Measurements from ENCODE around the gene MAP2K5. TPM values are rescaled to one million over a fixed set of nuclear protein-coding genes. Genes with fewer than 3 reads are reported as not detected.

The MAP2K5 gene
- total RNA-seq, 1 donor from 2014 or later: 28.2 TPM

DNA sequence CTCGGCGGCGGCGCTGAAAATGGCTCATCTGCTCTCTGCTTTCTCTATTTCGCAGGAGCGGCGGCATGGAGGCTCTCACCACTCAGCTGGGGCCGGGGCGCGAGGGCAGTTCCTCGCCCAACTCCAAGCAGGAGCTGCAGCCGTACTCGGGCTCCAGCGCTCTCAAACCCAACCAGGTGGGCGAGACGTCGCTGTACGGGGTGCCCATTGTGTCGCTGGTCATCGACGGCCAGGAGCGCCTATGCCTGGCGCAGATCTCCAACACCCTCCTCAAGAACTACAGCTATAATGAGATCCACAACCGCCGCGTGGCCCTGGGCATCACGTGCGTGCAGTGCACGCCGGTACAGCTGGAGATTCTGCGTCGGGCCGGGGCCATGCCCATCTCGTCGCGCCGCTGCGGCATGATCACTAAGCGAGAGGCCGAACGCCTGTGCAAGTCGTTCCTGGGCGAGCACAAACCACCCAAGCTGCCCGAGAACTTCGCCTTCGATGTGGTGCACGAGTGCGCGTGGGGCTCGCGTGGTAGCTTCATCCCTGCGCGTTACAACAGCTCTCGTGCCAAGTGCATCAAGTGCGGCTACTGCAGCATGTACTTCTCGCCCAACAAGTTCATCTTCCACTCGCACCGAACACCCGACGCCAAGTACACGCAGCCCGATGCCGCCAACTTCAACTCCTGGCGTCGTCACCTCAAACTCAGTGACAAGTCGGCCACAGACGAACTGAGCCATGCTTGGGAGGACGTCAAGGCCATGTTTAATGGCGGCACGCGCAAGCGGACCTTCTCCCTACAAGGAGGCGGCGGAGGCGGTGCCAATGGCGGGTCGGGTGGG is 283.6 kb downstream of the MAP2K5 start:
- intact Hi-C loops (cut with DNase I): no loop called here
- DNase-seq (ENCODE audit: low spot score): no peak

DNA sequence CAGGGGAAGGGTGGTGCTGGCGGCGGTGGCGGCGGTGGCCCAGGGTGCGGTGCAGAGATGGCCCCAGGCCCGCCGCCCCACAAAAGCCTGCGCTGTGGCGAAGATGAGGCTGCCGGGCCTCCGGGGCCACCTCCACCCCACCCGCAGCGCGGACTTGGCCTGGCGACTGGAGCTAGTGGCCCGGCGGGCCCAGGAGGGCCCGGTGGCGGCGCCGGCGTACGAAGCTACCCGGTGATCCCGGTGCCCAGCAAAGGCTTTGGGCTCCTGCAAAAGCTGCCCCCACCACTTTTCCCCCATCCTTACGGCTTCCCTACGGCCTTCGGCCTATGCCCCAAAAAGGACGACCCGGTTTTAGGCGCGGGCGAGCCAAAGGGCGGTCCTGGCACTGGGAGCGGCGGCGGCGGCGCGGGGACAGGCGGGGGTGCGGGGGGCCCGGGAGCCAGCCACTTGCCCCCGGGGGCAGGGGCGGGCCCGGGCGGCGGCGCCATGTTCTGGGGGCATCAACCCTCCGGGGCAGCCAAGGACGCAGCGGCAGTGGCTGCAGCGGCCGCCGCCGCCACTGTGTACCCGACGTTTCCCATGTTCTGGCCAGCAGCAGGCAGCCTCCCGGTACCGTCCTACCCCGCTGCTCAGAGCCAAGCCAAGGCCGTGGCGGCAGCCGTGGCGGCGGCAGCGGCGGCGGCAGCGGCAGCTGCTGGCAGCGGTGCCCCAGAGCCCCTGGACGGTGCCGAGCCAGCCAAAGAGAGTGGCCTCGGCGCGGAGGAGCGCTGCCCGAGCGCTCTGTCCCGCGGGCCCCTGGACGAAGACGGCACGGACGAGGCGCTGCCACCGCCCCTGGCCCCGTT is 284.4 kb downstream of the MAP2K5 start:
- intact Hi-C loops (cut with DNase I): no loop called here
- DNase-seq (ENCODE audit: low spot score): no peak

DNA sequence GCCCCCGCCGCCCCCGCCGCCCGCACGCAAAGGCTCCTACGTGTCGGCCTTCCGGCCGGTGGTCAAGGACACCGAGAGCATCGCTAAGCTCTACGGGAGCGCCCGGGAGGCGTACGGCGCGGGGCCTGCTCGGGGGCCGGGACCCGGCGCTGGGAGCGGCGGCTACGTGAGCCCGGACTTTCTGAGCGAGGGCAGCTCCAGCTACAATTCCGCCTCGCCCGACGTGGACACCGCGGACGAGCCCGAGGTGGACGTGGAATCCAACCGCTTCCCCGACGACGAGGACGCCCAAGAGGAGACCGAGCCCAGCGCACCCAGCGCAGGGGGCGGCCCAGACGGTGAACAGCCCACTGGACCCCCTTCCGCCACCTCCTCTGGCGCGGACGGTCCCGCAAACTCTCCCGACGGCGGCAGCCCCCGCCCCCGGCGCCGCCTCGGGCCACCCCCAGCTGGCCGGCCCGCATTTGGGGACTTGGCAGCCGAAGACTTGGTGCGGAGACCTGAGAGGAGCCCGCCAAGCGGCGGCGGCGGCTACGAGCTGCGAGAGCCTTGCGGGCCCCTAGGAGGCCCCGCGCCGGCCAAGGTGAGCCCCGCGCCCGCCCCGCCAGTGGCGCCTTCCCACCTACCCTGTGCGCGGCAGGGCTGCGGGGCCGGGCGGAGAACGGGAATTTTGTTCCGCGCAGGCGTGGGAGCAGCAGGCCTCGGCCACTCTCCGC is 285.2 kb downstream of the MAP2K5 start:
- no peak for DNase-seq (ENCODE audit: low spot score)
- intact Hi-C loops (cut with DNase I): no loop called here

DNA sequence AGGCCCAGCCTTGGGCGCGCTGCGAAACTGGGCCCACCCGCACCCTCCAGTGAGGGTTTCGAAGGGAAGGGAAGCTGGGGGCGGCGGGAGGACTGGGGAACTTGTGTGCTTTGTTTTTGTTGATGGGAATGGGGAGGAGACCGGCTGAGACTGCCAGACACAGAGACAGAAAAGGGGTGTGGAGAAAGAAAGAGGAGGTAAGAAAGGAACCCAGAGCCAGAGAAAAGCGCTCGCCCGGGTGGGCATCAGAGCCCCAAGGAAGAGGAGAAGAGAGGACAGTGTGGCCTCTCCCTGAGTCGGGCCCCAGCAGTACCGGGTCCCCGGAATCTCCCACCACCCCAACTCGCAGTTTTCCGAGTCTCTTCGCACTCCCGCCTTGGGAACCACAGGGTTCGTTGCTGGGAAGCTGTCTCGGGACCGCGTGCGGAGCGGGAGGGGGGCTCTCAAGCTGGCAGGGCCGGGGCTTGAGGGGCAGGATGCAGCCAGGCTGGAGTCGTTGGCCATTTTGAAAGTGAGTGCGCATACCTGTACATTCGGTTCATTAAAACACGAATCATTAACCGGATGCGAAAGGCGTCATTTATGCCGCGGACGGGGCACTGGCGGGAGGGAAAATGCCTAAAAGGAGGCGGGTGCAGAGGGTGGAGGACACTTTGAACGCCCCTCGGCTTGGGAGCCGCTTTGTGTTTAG is 285.9 kb downstream of the MAP2K5 start:
- intact Hi-C loops (cut with DNase I): no loop called here
- DNase-seq (ENCODE audit: low spot score): no peak

DNA sequence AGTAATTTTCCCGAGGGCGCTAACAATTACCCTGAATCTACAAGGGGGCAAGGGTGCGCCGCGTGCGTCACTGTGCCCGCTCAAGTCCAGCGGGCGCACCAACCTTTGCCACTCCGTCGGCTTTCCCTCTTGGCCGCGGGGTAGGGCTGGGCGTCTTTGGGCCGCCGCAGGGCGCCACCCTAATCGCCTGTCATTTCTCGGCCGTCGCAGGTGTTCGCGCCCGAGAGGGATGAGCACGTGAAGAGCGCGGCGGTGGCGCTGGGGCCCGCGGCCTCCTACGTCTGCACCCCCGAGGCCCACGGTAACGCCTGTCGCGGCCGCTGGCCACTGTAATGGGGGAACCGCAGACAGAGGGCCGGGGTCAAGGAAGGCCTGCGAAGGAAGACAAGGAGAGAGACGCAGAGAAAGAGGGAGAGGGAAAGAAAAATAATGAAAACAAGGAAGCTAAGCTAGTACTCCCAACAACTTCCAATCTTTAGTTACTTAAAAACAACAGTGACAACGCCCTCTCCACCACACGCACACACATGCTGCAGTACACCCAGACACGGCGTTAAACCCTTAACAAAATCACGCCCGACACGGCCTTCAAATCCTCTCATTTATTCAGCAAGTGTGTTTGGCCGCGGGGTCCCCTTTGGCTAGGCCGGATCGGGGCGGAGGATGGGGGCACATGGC is 286.6 kb downstream of the MAP2K5 start:
- intact Hi-C loops (cut with DNase I): no loop called here
- DNase-seq (ENCODE audit: low spot score): no peak

DNA sequence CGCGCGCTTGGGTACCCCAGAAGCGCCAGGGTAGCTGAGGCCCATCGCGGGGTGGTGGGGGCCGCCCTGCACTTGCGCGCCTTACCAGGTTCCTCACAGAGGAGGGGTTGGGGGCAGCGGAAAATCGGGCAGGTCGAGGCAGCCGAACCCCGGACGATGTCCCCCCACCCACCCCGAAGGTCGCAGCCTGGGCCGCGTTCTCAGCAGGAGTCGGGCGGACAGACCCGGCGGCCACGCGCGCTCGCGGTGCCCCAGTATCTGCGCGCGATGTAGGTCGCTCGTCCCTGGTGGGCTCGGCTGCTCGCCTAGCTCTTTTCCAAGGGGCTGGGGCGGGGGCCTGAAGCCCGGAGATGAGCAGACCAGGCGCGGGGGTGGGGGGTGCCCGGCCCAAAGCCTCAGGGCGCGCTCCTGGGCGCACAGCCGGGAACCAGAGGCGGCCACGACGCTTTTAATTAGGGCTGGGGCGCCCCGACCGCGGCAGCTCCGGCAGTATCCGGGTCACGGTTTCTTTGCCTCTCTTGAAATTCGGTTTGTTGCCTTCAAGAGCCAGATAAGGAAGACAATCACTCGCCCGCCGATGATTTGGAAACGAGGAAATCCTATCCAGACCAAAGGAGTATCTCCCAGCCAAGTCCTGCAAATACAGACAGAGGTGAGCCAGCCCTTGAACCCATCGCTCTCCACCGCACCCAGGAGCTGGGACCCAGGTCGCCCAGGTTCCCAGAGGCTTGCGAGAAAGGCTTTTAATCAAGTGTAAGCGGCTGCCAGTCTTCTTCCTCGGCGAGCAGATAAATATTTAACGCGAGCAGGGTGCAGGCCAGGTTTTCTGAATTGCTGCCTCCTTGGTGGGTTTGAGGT is 287.4 kb downstream of the MAP2K5 start:
- intact Hi-C loops (cut with DNase I): loop anchor here (10.0 kb wide), 1 partner anchor 885 kb away; no protein-coding TSS in a partner anchor
- no peak for DNase-seq (ENCODE audit: low spot score)

DNA sequence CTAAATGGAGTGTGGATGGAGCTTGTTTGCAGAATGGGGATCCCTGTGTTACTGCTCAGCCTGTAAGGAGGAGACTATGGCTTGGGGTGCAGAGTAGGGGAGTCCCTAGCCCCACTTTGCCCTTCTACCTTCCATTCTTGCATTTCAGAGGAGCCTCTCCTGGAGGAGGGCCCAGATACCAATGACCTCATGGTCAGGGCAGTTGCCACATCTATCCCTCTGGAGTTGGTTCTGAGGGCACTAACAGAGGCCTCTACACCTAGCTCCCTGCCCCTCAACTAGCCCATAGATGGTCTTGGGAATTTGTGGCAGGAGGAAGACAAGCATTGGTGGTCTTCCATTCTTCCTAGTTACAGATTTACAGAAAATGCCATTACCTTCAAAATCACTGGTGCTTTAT is 288.9 kb downstream of the MAP2K5 start:
- DNase-seq (ENCODE audit: low spot score): no peak
- intact Hi-C loops (cut with DNase I): loop anchor here (10.0 kb wide), 1 partner anchor 887 kb away; no protein-coding TSS in a partner anchor

DNA sequence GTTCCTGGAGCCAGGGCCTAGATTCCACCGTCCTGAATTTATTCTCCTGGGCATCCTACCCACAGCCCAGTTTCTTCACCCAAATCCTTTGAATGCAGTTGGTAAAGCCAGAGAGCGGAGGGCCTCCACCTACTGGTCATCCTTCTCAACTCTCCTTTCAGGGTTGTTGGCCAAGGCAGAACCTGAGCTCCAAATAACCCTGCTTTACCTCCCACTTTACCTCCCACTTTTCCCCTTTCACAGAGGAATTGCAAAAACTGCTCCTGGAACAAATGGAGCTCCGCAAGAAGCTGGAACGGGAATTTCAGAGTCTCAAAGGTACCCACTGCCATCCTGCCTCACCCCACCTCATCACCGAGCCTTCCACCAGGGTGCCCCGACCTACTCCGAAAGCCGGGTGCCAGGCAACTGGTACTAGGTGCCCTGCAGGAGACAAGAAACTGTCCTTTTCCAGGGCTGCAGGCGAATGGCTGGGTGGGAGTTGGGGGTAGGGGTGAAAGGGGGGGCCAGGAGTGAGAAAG is 289.6 kb downstream of the MAP2K5 start:
- intact Hi-C loops (cut with DNase I): loop anchor here (10.0 kb wide), 1 partner anchor 887 kb away; no protein-coding TSS in a partner anchor
- DNase-seq (ENCODE audit: low spot score): no peak

DNA sequence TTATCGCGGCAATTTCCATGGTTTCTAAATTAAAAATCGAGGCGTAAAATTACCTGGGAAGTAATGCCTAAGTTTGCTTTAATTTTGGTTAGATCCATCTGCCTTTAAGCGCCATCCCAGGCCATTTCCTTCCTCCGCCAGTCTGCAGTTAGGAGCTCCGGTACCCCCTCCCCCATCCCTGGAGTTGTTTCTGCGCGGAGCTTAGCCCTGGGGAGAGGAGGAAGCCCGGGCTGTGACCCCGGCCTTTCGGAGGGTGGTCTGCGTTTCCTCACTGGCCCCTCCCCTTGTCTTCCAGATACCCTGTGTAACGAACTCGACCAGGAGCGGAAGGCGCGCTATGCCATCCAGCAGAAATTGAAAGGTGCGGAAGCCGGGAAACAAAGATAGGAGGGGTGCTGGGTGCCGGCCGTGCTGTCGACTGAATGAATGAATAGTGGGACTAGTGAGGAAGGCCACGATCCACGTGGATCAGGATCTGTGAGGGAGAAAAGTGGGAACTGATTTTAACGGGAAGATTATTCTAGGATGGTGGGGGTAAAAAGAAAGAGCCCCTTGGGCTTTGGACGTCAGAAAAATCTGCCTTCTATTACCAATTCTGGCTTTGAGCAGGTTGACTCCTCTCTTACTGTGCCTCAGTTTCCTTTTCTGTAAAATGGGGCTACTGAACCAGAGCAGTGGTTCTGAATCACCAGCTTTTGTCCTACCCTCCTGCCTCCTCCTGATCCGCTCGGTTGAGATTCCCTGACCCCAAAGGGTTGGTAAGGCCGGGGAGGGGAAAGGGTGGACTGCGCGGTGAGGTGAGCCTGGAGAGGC is 290.6 kb downstream of the MAP2K5 start:
- no peak for DNase-seq (ENCODE audit: low spot score)
- intact Hi-C loops (cut with DNase I): loop anchor here (10.0 kb wide), 1 partner anchor 888 kb away; no protein-coding TSS in a partner anchor

DNA sequence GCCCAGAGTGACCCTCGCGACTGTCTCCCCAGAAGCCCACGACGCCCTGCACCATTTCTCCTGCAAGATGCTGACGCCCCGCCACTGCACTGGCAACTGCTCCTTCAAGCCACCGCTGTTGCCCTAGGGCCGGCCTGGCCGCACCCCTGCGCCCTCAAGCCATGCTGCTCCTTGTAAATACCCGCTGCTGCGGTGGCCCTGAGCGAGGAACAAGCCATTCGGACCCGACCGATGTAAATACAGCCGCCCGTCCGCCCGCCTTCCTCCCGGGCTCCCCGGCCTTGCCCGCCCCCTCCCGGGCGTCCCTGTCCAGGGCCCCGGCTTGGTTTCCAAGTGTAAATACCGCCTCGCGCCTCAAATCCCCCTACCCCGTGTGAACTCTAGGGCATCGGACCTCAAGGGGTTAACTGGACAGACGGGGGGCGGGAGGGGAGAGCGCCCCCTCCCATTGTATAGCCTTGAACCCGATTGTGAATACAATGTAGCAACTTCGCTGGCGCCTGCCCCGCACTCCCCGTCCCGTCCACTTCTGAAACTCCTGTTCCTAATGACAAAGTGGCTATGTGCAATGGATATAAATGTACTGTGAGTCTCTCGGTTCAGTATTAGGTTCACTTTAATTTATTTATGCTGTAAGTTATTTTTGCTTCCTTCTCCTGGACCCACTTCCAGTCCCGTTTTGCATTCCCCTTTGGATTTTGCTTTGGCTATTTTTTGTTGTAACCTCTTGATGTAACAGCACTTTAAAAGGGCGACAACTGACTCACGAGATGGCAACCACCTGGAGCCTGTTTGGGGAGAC is 291.4 kb downstream of the MAP2K5 start:
- intact Hi-C loops (cut with DNase I): loop anchor here (10.0 kb wide), 1 partner anchor 889 kb away; no protein-coding TSS in a partner anchor
- DNase-seq (ENCODE audit: low spot score): peak; percentile 71

DNA sequence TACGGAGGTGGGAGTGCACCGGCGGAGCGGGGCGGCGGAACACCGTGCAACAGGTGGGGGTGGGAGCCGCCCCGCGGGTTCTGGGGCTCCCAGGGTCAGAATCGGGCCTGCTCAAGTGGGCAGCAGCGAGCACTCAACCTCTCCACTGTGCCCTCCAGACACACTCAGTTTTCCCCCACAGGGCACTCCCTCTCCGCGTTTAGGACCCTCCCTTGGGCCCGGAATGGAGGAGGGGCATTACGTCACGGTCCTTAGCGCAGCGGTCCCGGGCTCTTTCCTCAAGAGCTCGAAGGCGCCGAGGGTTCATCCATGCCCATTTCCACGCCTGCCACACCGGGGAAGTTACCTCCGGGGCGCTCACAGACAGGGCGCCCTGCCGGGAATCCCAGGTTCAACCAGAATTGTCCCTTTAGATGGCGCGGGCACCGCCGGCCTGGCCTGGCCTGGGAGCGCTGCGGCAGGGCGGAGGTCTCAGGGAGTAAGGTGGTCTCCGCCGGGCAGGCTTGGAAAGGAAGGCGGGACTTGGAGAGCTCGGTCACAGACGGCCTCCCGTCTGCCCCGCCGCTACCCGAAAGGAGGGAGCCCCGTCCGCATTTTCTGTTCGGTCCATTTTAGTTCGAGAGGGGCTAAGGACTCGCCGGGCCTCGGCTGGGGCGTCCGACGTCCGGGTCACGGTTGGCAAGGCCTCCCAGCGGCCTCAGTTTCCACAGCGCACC is 292.2 kb downstream of the MAP2K5 start:
- intact Hi-C loops (cut with DNase I): loop anchor here (5.0 to 10.0 kb wide), 3 partner anchors 312 to 890 kb away; partner anchors contain the start of gene C15orf61
- peak; percentile 72 for DNase-seq (ENCODE audit: low spot score)

DNA sequence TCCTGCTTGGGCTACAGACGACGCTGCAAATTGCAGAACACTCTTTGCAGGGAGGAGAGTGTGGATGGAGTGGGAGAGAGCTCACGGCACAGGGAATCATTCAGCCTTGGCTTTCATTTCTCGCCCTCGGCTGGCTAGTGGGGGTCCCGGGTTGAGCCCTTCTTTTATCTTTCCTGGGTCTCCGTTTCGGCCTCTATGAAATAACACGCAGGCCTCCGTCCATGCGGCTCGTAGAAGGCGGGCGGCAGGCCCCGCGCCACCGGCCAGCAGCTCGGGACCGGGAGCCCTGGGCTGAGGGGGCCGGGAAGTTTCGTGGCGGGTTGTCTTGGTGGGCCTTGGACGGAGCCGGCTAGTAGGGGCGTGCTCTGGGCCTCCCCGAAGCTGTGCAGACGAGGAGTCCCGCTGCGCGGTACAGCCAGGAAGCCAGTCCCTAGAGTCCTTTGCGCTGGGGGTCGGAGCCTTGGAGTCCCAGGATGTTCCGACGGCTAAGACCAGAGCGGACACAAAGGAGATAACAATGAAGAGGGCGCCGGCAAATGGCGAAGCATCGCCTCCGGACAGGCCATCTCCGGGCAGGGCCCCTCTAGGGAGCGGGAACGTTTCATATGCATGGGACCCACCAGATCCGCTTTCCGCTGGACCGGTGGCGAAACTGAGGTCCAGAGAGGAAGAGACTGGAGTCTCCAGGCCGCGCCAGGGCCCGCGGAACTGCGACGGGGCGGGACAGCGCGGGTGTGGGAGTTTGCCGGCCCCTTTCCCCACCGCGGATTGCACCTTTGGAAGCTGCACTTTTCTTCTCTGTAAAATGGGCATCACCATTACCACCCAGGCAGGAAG is 293.0 kb downstream of the MAP2K5 start:
- intact Hi-C loops (cut with DNase I): loop anchor here (2.0 to 10.0 kb wide), 4 partner anchors 313 to 891 kb away; partner anchors contain the start of gene C15orf61
- peak; percentile 68 for DNase-seq (ENCODE audit: low spot score)

DNA sequence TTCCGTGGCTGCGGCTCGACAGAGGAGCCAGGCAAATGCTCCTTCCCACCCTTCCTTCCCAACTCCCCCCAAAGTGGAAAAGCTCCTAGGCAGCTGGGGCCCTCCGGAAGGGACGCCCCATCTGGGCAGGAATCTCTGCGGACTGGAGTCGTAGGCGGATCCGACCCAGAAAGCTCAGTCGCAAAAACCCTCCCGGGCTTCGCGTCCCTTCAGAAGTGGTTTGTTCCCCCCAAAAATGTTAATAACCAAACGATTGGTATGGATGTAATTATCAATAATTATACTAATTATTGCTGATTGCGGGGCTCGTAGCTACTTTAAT is 293.6 kb downstream of the MAP2K5 start:
- intact Hi-C loops (cut with DNase I): loop anchor here (2.0 to 10.0 kb wide), 4 partner anchors 314 to 891 kb away; partner anchors contain the start of gene C15orf61
- peak; percentile 70 for DNase-seq (ENCODE audit: low spot score)

DNA sequence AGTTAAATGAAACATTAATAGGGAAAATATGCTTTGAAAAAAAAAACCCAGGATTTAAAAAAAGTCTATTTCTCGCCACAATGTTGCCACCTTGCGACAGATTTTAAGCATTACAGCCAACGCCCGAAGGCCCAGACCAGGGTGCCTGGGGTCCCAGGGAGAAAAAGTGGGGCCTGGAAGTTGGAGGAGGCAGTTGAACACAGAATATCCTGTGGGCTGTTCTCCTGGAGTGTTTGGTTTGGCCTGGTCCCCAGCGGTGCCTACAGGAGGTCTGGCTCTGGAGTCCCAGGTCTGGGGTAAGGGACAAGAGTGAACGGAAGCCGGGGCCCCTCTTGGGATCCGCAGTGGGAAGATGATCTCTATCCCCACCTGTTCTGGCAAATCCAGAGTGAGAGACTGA is 294.0 kb downstream of the MAP2K5 start:
- intact Hi-C loops (cut with DNase I): loop anchor here (2.0 to 10.0 kb wide), 4 partner anchors 314 to 892 kb away; partner anchors contain the start of gene C15orf61
- DNase-seq (ENCODE audit: low spot score): peak; percentile 71

All from cardiac septum (tissue), 1 donor.